NCI-H510A (cell line): Measurements from ENCODE around the gene AGAP1.

Source experiments
- DNase-seq: peaks from one replicate; lab custom pipeline; 2025; lab: John Stamatoyannopoulos, UW

Gene AGAP1

DNA sequence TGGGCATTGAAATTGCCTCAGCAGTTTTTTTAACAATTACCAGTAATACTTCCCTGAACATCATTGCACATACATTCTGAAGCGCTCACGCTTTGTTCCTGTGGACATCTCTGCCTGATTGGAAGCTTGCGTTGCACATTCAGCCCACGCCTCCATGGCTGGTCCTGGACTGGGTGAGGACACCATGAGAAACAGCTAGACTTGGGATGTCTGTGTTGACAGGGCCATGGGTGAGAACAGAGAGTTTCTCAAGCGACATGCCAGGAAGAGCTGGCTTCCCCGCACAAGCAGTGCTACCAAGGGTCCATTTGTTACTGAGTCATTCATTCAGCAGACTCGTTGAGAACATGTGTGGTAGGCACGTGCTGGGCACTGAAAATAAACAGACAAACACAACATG is 508.0 kb downstream of the AGAP1 start:
- DNase-seq, result no peak

DNA sequence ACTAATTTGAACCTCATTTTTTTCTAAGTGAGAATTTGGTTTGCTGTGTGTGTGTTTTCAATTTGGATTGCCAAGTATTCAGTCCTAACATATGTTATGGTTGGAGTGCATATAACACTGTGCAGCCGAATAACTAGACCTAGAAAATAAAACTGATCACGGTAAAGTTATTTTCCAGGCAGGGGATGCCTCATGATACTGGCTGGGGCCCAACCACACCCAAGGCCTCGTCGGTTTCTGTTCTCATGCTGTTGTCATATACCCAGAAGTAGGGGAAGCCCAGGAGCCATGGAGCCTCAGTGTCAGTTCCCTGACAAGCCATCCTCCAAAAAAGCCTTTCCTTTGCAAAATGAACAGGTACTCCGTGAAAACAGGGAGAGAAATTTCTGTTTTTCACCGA is 514.2 kb downstream of the AGAP1 start:
- DNase-seq, result no peak

DNA sequence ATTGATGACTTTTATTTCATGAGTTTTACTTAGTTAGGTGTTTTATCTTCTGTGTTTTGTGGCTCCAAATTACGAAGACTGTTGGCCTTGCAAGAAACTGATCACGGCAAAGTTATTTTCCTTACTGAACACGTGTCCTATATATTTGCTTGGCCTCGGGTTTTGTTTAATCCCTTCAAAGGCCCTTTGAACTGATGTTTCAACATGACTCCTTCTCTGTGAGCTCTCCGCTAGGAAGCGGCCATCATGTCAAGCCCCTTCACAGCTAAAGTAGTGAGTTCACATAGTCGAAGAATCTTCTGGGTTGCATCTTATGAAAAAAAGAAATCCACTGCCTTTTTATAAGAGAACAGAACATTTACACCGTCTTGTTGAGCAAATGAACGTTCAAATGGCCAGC is 515.0 kb downstream of the AGAP1 start:
- DNase-seq, result no peak

DNA sequence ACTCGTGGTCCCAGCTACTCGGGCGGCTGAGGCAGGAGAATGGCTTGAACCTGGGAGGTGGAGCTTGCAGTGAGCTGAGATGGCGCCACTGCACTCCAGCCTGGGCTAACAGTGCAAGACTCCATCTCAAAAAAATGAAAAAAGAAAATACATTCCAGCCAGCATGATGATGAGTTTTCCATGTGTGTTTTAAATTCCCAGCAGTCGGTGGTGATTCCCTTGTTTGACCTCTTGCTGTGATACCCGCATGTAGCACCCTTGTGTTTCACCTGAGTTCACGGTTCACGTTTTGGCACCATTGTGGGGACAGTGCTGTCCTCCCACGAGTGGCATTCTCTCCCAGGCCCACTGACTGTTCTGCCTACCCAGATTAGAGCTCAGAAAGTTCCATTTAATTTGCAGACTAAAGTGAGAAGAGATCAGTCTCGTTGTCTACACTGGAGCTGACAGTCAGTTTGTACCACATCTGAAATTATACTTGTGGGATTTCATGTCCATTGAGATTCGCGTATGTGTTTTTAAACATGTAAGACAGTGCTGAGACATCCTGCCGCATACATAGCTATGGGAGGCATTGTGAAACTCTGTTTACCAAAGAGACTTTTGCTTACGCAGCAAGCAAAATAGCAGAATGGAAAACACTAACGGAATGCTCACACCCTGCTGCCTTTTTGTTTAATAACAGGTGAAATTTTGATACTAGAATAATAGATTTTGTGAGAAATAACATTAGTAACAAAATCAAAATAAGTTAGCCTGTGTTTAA is 517.3 kb downstream of the AGAP1 start:
- DNase-seq, result no peak

DNA sequence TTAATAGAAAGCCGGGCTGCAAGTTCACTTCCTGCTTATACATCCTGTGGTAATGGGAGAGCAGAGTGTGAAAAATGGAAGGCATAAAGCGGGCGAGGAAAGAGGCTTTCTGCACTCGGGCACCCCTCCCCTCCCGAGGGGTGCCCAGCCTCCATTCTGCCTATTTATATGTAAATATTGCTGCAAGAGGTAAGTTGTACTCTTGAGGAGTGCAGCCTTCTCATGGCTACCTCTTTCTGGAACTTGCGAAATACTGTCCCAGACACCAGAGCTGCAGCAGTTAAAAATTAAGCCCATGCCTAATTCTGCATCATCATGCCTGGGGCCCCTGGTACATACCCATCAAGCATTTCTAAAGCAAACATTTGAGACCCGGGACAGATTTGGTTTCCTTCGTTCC is 518.3 kb downstream of the AGAP1 start:
- no peak for DNase-seq

DNA sequence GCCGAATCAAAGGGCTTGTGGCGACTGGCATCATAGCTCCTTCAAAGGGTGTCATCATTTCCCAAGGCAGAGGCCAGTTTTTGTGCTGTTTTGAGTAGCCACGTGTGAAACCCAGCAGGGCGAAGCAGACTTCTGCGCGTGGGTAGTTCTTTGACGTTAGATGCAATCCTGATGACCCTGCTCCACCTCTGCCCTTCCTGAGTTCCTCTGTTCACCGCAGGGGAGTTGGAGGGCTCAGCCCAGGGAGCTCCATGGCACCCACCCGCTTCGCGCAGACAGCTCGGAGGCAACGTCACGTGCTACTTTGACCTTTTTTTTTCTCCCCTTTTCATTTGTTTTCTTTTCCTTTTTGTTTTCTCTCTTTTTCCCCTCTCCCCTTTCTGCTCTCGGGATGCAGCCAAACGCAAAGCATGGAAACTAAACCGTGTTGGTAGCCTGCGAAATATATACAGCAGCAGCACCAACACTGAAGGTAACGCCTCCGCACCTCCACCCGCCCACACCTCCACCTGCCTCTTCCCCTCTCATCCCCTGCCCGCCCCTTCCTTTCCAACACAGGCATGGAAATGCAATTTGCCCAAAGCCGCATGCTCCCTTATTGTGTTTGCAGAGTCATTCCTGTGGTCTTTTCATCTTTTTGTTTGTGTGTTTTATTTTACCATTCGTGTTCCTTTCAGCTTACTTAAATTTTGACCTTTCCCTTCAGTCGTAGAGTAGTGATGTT is 520.7 kb downstream of the AGAP1 start:
- DNase-seq, result peak; percentile 20

DNA sequence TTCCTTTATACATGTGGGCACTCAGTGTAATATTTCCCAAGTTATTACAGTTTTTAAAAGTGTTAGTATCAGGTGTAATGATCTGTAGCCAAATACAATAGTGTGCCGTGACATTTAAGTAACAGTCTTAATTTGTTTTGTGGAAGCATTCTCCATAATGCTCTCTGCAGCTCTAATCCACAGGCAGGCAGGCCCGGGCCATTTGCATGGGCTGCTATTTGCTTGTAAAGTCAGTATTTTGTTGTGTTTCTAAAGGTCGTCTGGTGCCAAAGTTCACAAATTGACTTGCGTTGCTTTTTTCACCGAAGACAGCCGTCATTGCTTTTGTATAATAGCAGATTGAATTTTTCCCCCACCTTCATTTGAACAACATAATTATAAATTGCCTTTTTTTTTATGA is 521.3 kb downstream of the AGAP1 start:
- no peak for DNase-seq

DNA sequence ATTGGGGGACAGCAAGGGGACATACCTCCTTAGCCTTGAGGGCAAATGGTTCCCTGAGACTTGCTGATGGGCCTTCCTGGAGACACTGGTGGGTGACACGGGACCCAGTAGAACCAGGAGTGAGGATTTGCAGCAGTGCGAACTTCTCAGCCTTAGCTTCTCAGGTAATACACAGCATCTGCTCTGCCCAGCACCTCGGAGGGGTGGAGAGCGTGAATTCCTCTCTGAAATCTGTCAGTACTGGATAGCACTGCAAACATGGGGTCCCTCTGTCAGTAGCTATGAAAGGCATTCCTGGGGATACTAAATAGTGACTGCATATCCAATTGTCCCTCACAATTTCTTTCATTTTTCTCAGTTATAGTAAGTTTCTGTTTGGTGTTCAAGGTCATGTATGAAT is 522.7 kb downstream of the AGAP1 start:
- DNase-seq, result no peak

DNA sequence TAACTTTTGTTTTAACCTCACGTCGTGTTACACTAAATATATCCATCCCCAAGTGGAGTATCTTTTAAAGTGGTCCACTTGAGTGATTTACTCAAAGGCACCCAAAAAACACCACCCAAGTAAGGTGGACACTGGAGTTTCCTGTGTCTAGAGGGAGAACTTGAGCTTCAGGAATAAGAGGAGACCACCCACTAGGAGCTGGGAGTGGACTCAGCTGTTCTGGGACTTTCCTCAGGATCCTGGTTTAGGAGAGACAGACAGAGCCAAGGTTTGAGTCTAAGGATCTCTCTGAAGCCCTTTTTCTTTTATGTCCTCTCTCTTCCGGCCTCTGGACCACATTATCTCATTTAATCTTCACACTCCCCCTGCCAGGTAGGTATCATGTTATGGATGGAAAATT is 523.6 kb downstream of the AGAP1 start:
- DNase-seq, result no peak

DNA sequence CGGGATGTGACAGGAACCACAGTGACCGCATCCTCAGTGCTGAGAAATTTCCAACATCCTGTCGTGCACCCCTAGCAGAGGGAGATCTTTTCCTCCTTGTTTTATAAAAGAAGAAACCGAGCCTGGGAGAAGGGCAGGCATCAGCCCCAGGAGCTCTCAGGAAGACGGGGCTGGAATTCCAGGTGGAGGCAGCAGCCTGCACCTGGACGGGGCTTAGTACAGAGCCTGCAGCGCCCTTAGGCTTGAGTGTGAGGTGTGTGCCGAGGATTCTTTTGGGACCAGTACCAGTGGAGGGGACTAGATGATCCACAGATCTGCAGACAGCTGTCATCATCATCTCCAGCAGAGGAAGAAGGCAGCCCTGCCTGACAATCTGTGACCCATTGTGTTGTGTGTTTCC is 525.6 kb downstream of the AGAP1 start:
- DNase-seq, result no peak

DNA sequence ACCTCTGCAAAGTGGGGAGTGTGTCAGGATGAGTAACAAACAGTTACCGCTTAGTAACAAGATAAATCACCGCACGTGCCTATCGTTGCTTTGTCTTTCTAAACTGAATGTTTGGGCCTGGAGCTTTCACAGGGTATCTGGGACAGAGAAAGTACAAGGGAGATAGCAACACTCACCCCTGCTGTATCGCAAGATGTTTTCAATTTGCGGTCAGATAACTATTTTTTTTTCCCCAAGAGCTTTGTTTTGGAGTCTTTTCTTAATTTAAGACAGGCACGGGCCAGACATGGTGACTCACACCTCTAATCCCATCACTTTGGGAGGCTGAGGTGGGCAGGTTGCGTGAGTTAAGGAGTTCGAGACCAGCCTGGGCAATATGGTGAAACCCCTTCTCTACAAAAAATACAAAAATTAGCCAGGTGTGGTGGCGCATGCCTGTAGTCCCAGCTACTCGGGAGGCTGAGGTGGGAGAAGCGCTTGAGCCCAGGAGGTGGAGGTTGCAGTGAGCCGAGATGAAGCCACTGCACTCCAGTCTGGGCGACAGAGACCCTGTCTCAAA is 527.7 kb downstream of the AGAP1 start:
- DNase-seq, result no peak

DNA sequence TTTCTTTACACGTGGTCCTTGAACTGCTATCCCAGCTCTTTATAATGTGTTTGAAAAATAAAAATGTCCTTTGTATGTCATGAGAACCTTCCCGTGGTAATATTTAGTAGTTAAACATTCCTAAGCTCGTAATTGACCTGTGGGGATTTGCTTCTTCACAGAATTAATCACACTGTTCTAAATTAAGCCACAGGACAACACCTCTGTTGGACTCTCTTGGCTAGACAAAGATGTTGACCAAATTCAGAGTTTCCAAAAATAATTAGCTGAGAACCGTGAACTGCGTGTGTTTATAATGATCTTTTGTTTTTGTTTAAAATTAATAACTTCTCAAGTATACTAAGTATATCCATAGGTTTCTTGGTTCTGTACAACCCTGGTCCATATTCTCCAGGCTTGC is 528.3 kb downstream of the AGAP1 start:
- DNase-seq, result no peak

DNA sequence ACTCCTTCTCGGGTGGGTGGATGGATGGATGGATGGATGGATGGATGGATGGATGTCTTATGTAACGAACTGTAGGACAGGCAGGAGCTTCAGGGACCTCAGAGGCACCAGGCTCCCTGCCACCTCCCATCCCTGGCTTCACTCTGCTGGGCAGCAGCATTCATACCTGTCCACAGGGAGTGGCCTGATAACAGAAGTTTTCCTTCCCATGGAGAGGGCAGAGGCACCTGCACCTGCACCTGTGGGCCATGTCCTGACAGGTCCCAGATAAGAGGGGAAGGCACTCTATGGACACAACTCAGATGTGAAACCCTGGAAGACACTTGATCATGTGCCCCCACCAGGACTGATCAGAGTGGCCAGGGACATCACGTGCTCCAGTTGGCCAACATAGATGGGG is 532.0 kb downstream of the AGAP1 start:
- no peak for DNase-seq

DNA sequence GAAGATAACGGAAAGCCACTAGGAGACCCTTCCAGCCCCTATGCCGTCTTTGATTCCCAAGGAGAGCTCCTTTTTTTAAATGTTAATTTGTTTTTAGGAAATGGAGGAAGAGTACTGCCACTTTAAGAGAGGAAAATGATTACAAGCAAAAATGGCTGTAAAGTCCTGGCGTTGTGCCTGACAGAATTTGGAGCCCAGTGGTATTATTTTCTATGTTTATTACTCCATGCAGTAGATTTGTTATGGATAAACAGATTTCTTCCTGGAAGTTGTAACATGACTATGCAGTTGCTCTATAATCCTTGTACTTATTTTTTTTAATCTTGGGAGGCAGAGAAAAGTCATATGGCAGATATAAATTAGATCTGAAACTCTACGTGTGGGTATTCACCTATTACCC is 533.0 kb downstream of the AGAP1 start:
- no peak for DNase-seq

DNA sequence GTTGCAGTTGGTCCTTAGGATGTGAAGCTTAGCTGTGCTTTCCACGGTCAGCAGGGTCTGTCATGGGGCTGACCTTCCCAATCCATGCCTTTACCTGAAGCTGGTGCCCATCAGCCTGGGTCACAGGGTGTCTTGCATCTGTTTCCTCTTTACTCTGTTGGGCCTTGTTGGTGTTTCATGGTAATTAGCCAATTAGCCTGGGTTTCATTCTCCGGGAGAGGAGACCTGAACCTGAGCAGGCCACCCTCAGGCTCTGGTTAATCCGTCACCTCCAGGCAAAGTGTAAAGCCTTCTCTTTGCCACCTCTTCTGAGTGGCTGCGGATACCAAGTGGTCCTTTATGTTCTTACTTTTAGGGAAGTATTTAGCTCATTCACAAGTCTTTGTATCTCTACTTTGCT is 534.2 kb downstream of the AGAP1 start:
- no peak for DNase-seq

DNA sequence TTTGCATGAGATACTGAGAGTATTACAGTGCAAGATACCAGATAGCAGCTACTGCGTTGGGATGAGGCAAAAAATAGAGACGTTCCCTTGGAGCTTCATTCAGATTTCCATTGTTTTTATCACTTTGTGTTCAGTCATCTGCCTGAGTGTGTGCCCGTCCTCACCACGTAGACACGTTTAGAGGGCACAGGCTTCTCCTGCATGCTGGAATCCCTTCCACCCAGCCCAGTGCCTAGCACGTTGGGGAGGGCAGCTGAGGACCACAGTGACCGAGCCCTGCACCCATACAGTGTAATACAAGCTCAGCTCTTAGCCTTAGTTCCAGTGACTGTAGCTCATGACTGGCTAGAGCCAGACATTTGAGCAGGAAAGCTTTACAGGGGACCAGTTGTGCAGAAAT is 539.6 kb downstream of the AGAP1 start:
- no peak for DNase-seq

DNA sequence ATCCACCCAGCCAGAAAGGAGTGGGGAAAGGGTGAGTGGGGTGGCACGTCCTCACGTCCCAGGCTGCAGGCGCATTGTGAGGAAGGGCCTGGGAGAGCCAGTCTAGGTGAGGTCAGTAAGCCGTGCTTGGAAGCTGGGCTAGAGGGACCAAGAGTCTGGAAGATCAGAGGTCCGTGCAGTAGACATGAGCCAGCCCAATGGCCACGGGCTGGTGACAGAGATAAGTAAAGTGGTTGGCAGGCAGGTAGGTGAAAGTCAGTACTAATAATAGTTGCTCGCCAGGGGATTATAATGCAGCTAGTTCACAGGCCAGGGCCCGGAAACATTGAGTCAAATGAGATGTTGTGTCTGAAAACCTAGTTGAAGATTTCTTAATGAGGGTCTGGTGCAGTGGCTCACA is 541.1 kb downstream of the AGAP1 start:
- DNase-seq, result no peak

DNA sequence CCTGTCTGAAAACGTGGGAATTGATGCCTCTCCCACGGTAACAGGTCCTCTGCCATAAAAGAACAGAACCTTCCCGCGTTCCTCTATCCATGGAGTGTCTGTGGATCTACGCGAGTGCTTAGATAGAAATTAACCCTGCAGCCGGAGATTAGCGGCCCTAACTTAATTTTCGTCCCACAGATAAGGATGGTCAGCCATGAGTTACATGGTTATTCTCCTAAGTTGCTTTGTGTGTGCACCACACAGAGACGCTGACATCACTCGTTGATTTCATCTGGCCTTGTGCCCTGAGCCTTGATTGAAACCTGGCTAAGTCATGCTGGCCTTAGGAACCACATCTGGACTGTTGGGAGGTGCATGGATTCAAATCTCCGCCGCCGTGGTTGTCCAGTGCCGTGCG is 542.2 kb downstream of the AGAP1 start:
- no peak for DNase-seq

DNA sequence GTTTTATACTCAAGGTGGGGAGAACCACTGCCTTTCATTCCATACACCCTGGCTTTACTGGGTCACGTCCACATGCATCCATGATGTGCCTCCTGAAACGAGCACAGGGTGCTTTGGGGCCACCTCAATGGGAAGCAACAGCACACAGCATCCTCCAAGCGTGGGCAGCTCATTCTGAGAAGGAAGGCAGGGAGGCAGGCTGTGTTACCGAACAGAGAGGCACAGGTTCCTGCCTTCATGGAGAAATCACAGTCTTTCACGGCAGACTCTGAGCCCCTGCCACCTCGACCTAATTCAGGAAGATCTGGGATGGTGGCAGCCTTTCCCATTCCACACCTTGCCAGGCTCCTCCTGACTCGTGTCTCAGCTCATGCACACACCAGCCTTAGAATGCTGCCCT is 544.3 kb downstream of the AGAP1 start:
- DNase-seq, result no peak

DNA sequence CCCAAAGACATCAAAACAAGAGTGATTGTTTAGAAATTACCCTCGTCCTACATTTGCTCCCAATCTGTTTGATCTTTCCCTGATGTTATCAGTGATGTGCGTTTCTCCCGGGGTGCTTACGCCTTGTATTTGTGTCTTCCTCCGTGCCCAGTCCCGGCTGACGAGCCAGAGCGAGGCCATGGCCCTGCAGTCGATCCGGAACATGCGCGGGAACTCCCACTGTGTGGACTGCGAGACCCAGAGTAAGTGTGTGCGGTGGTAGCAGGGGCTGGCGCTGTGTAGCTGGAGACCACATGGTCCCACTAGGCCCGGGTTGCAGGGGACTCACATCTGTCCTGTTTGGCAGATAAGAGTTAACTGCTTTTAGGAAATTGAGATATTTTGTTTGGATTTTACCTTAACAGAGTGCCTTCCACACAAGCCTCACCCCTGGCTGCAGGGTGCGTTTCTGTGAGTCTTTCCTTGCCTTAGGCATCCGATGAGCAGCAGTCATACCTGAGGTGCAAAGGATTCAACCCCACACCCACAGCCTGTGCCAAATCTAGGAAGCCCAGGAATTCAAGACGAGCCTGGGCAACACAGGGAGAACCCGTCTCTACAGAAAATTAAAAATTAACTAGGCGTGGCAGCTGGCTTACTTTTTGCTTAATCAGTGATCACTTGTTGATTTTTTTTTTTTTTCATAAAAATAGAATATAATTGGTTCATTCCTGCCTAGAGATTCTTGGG is 546.9 kb downstream of the AGAP1 start:
- no peak for DNase-seq

DNA sequence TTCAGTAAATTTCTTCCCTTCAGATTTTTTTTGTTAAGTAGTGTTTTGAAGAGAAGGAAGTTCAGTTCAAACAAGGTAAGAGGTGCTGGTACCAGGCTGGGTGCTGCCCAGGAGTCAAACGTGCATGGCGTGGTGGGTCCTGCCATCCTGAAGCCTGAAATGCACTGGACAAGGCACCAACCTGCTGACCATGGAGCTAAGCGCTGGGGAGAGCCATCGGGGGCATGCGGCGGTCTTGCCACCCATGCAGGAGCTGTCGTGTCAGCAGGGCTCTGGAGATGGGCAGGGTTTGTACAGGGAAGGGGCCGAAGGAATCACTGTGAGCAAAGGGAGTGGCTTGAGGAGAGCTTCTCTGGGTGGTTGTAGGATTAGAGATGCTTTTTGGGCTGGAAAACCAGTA is 547.8 kb downstream of the AGAP1 start:
- no peak for DNase-seq

DNA sequence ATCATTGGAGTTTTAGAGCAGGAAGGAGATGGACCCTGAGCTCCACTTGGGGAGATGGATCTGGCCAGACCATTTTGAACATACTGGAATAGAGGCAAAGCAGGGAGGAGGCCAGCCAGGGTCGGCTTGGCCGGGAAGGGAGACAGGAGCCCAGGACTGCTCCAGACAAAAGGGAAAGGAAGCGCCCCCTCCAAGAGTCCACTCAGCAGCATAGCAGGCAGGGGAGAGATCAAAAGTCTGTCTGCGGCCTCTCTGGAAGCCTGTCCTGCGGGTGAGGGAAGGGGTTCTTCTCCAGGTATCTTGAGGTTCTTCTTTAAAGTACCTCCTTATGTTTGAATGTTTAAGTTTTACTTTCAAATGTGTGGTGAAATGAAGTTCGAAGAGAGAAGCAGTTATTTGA is 548.2 kb downstream of the AGAP1 start:
- DNase-seq, result no peak

DNA sequence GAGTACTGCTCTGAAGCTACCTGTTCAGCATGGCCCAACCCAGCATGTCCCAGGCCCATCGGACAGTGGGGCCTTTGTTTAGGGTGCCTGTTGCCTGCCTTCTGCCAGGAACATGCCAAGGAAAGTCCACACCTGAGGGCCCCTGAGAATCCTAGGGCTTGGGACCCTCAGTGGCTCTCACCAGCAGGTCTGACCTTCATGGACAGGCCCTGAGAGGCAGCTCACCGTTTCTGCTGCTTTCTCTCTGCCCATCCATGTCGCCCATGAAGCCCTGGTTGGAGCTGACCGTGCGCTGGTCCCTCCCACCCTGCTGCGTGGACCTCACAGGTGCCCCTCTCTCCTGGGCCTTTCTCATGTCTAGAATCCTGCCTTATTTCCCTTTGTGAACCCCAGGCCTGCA is 550.3 kb downstream of the AGAP1 start:
- DNase-seq, result no peak
